Measurements from ENCODE around the gene DMRT1.

DMRT1 gene

DNA sequence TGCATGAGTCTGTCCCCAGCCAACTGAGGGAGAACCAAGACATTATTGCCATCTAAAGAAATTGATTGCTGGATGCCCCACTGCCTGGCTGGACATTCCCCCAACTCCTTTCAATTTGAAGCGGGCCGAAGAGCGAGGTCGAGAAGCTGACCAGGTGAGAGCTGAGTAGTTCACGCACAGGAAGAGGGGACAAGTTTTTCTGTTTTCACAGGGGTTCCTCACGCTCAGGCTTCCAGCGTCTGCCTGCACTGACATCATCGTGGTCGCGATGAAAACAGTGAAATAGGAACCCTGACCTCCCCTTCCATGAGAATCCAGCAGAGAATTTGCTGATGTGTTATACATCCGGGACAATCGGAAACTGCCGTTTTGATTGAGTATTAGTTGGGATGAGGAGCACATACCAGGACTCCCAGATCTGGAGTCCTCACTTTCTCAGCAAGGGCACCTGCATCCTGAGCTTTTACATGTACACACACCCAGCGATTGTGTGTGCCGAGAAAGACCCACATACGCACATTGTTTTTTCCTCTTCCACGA lies 131.9 kb downstream of the DMRT1 start:
- no peak for DNase-seq (ENCODE audit: extremely low read depth, low read depth)
- TF ChIP-seq, protein P1, sequence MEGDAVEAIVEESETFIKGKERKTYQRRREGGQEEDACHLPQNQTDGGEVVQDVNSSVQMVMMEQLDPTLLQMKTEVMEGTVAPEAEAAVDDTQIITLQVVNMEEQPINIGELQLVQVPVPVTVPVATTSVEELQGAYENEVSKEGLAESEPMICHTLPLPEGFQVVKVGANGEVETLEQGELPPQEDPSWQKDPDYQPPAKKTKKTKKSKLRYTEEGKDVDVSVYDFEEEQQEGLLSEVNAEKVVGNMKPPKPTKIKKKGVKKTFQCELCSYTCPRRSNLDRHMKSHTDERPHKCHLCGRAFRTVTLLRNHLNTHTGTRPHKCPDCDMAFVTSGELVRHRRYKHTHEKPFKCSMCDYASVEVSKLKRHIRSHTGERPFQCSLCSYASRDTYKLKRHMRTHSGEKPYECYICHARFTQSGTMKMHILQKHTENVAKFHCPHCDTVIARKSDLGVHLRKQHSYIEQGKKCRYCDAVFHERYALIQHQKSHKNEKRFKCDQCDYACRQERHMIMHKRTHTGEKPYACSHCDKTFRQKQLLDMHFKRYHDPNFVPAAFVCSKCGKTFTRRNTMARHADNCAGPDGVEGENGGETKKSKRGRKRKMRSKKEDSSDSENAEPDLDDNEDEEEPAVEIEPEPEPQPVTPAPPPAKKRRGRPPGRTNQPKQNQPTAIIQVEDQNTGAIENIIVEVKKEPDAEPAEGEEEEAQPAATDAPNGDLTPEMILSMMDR (IDR thresholded peaks at IDR 0.05; ENCODE audit: low read depth, low read length, missing control alignments), result no peak
- H3K4me3 ChIP-seq (replicated peaks; ENCODE audit: low read depth, low read length), result no peak overlapping the region

DNA sequence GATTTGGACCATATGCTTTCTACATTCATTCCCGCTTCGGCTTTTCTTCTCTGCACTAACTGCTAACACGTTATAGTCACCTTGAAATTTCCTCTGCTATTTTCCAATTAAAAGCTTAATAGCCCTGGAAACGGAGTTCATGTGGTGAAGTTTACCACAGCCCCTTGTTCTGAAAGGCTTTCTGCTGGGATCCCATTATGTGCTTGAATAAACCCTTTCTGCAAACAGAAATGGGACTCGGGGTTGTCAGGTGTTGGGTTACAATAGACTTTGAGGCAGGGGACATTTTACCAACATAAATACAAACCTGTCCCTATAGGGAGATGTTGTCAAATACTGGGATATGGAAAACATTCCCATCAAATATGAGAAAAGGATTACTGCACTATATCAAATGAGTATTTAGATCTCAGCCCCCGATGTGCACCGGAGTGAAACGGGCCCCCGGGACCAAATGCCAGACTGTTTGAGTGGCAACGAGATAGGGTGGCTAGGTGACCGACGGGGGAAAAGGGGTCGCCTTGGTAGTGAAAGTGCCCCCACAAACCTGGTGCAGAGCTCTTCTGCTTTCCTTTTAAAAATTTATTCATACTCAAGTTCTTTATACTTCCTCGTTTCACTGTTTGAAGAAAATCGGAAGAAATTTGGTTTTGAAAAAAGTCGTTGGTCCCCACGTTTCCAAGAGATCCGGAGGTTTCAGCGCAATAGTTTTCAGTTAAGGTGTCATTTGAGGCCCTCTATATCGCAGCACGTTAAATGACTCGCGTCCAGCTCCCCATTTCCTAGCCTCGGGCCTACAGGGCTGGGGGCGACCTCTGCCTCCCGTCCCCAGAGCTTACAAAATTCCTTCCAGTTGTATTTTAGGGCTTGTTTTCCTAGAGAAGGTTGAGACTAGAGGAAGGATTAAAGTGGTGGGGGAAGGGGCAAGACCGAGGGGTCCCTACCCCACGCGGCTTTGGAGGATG lies 132.8 kb downstream of the DMRT1 start:
- TF ChIP-seq, protein P1 (IDR thresholded peaks at IDR 0.05; ENCODE audit: low read depth, low read length, missing control alignments), result no peak
- no peak for DNase-seq (ENCODE audit: extremely low read depth, low read depth)

DNA sequence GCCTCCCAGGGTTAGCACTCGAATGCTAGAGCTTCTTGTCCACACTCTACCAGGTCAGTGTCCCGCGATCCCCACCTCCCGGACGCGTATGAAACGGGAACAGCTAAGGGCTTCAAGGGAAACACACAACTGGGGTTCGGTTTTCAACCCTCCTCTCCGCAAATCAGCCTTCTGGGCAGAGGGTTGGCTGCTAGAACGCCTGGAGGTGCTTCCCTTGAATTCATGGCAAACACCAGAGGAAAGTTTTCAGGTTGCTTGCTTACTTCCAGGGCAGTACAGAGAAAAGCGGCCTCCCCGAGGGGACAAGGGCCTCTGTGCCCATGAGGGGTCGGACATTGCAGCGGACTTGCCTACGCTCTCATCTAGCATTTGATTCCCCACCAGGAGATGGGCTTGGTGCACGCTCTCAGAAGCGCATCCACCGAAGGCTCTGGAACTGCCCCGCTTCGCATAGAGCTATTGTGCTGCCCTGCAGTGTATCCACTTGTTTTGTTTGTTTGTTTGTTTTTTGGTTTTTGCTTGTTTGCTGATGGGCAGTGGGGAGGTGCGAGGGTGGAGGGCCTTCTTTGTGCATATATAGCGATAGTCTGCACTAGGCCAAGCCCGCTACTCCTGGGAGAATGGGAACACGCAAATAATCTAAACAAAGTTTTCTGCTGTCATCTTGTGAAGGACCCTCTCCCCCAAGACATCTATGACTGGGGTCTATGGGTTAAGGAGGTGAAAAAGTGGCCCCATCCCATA lies 133.7 kb downstream of the DMRT1 start:
- no peak for DNase-seq (ENCODE audit: extremely low read depth, low read depth)
- H3K4me3 ChIP-seq (replicated peaks; ENCODE audit: low read depth, low read length), result no peak overlapping the region
- TF ChIP-seq, protein P1 (IDR thresholded peaks at IDR 0.05; ENCODE audit: low read depth, low read length, missing control alignments), result no peak

More for the DNA sequence above, 132.8 kb downstream of the DMRT1 start:
- H3K4me3 ChIP-seq (replicated peaks; ENCODE audit: low read depth, low read length), result no peak overlapping the region

DNA sequence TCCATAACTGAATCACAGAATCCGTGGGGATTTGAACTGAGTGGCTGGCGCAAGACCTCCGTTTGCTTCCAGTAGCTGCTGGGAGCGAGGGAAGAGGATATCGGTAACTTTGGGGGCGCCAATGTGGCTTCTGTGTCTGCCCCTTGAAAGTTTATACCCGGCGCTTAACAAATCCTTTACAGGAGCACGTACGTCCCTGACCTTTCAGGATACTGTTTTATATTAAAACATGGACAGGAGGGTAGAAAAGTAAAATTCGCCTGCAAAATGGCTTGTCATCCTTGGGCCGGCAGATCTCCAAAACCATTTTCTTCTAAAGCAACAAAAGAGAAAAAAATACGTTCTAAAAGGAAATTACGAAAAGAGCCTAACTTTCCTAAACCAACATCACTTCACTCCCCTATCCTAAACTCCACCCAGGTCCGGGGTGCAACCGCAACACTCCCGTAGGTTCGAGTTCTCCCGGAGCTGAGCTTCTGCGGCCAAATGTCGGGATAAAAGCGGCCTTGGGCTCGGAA lies 134.3 kb downstream of the DMRT1 start:
- DNase-seq (ENCODE audit: extremely low read depth, low read depth), result no peak
- TF ChIP-seq, protein P1 (IDR thresholded peaks at IDR 0.05; ENCODE audit: low read depth, low read length, missing control alignments), result no peak
- no peak overlapping the region for H3K4me3 ChIP-seq (replicated peaks; ENCODE audit: low read depth, low read length)

DNA sequence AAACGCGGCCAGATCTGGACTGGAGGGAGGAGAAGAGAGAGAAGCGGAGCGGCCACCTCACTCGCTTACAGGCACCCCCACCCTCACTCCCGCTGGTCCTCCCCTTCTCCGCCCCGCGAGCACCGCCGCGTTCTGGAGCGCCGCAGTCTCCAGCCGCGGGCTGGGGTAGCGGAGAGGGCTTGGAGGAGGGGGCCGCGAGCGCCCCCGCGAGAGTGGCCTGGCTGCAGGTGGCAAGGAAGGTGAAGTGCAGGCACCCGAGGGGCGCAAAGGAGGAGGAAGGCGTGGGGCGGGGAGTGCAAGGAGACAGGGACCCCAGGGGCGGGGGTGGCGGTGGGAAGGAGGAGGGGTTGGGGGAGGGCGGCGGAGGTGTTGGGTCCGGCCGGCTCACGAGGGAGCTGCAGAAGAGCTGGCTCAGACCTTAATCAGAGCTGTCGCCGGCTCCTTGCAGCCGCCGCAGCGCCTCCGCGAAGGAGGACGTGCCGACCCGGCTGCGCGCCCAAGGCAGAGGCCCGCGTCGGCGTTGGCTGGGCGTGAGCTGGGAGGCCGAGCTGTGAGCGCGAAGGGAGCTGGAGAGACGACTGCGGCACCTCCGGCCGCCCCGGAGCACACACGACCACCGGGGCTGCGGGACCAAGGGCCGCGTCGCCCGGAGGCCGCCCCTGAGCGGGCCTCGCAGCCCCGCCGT lies 134.9 kb downstream of the DMRT1 start, which contains the start of gene DMRT3:
Gene DMRT3 (plus strand): TSS at position 398 of the 685 bp plus-strand sequence. CDS start 347 bp downstream, outside the sequence.
- DNase-seq (ENCODE audit: extremely low read depth, low read depth), result no peak
- TF ChIP-seq, protein P1 (IDR thresholded peaks at IDR 0.05; ENCODE audit: low read depth, low read length, missing control alignments), result no peak
- no peak within 1 kb of the TSS for H3K4me3 ChIP-seq (replicated peaks; ENCODE audit: low read depth, low read length)
